ENCODE results near the gene OR3A1.
"Not testable (repeated sequence)": the region's sequence is repeated elsewhere in the genome, so short reads cannot be mapped to it uniquely, and the experiment has no call there.

Gene OR3A1

GRCh38 chr17:3298260-3298659 is at the start of gene OR3A1:
OR3A1 (minus strand) TSS chr17:3298360; CDS start chr17:3292582, 5,778 bp downstream.
- H3K27ac ChIP-seq: no peak within 1 kb of the TSS
- TF ChIP-seq ZFX (IDR thresholded peaks at IDR 0.05) (no peak), CTCF (conservative IDR thresholded peaks at IDR 0.05) (no peak)

- H3K27ac ChIP-seq: not testable (repeated sequence)
Measured at GRCh38 chr17:3342782-3343181, 44.6 kb upstream of the OR3A1 start.

GRCh38 chr17:3335876-3336275 is 37.7 kb upstream of the OR3A1 start:
- no peak overlapping the region for H3K27ac ChIP-seq
- TF ChIP-seq ZFX (IDR thresholded peaks at IDR 0.05) (no peak), CTCF (conservative IDR thresholded peaks at IDR 0.05) (peak; percentile 41)

- TF ChIP-seq ZFX (IDR thresholded peaks at IDR 0.05) (no peak), CTCF (conservative IDR thresholded peaks at IDR 0.05) (no peak)
Measured at GRCh38 chr17:3318336-3318735, 20.2 kb upstream of the OR3A1 start.

GRCh38 chr17:3316836-3317235 is 18.7 kb upstream of the OR3A1 start:
- no peak overlapping the region for H3K27ac ChIP-seq
- no peak for TF ChIP-seq CTCF (conservative IDR thresholded peaks at IDR 0.05)
- TF ChIP-seq ZFX (IDR thresholded peaks at IDR 0.05): no peak

More at GRCh38 chr17:3318336-3318735, 20.2 kb upstream of the OR3A1 start:
- no peak overlapping the region for H3K27ac ChIP-seq

- 0 out of 2 replicates have a peak, but pooled peaks have one; percentile 10 for TF ChIP-seq CTCF (conservative IDR thresholded peaks at IDR 0.05)
- no peak for TF ChIP-seq ZFX (IDR thresholded peaks at IDR 0.05)
- no peak overlapping the region for H3K27ac ChIP-seq
Measured at GRCh38 chr17:3308603-3309002, 10.4 kb upstream of the OR3A1 start.

- no peak for TF ChIP-seq CTCF (conservative IDR thresholded peaks at IDR 0.05)
- no peak for TF ChIP-seq ZFX (IDR thresholded peaks at IDR 0.05)
- no peak overlapping the region for H3K27ac ChIP-seq
Measured at GRCh38 chr17:3295632-3296031, 2.5 kb downstream of the OR3A1 start.

GRCh38 chr17:3293548-3293947 is 4.6 kb downstream of the OR3A1 start:
- H3K27ac ChIP-seq: not testable (repeated sequence)

- no peak for TF ChIP-seq ZFX (IDR thresholded peaks at IDR 0.05)
- no peak for TF ChIP-seq CTCF (conservative IDR thresholded peaks at IDR 0.05)
- no peak overlapping the region for H3K27ac ChIP-seq
Measured at GRCh38 chr17:3282901-3283300, 15.3 kb downstream of the OR3A1 start.

All from C4-2B (cell line).